Measurements from ENCODE around the gene PEMT.
"Not testable (repeated sequence)": the region's sequence is repeated elsewhere in the genome, so short reads cannot be mapped to it uniquely, and the experiment has no call there.

PEMT gene

GRCh38 chr17:17491031-17491471 lies 100.5 kb downstream of the PEMT start (continued):
- TF ChIP-seq PBX3 (CRISPR knock-in tag; IDR thresholded peaks at IDR 0.05) = no peak
- no peak for TF ChIP-seq ZNF280C (tag by site-specific recombination; IDR thresholded peaks at IDR 0.05)

GRCh38 chr17:17487998-17488397 lies 103.5 kb downstream of the PEMT start:
- CTCF ChIA-PET = interaction anchor here (0.8 kb wide), 1 partner anchor 9 kb away, joined by 5 read pairs; no protein-coding TSS in a partner anchor

GRCh38 chr17:17486416-17486815 lies 105.1 kb downstream of the PEMT start:
- H3K9me3 ChIP-seq (ENCODE audit: control insufficient read depth, insufficient read depth, low read depth, low read length); POLR2A ChIA-PET: not testable (repeated sequence)
- CTCF ChIA-PET = interaction anchor here (0.8 kb wide), 1 partner anchor 12 kb away, joined by 3 read pairs; no protein-coding TSS in a partner anchor

More at GRCh38 chr17:17487998-17488397, 103.5 kb downstream of the PEMT start:
- Histone ChIP-seq H3K4me3 (ENCODE audit: low read depth, low read length) (no peak overlapping the region), H3K4me1 (ENCODE audit: control insufficient read depth, insufficient read depth, low read length) (no peaks in the 10 kb centered on the region), H3K27ac (ENCODE audit: extremely low read depth, low read depth, low read length) (no peak overlapping the region), H3K9me3 (ENCODE audit: control insufficient read depth, insufficient read depth, low read depth, low read length) (no peaks in the 10 kb centered on the region), H3K36me3 (ENCODE audit: control insufficient read depth in 2 of 2, insufficient read depth in 1 of 2, low read length in 2 of 2) (peaks cover 21 to 77% of the 10 kb centered on the region in 2 experiments)
- POLR2A ChIA-PET = no interaction called here
- TF ChIP-seq ZNF433 (tag by site-specific recombination; IDR thresholded peaks at IDR 0.05; ENCODE audit: low read depth) (no peak), ZSCAN30 (tag by site-specific recombination; IDR thresholded peaks at IDR 0.05) (no peak), ZNF488 (tag by site-specific recombination; IDR thresholded peaks at IDR 0.05) (no peak), ZNF280D (tag by site-specific recombination; IDR thresholded peaks at IDR 0.05) (no peak), ZBTB44 (tag by site-specific recombination; IDR thresholded peaks at IDR 0.05) (no peak), WT1 (tag by site-specific recombination; IDR thresholded peaks at IDR 0.05) (no peak), GLI4 (tag by site-specific recombination; IDR thresholded peaks at IDR 0.05) (no peak), ZNF239 (tag by site-specific recombination; IDR thresholded peaks at IDR 0.05) (no peak), ZNF148 (tag by site-specific recombination; IDR thresholded peaks at IDR 0.05; ENCODE audit: borderline replicate concordance) (no peak), SCRT2 (tag by site-specific recombination; IDR thresholded peaks at IDR 0.05) (no peak), ZFP37 (tag by site-specific recombination; IDR thresholded peaks at IDR 0.05) (no peak), ZNF830 (tag by site-specific recombination; IDR thresholded peaks at IDR 0.05; ENCODE audit: low read depth) (no peak), ZNF37A (tag by site-specific recombination; IDR thresholded peaks at IDR 0.05) (no peak), ZNF76 (tag by site-specific recombination; IDR thresholded peaks at IDR 0.05; ENCODE audit: borderline replicate concordance, low read depth) (no peak)

More at GRCh38 chr17:17486416-17486815, 105.1 kb downstream of the PEMT start:
- peaks cover 26 to 70% of the 10 kb centered on the region in 2 experiments for H3K36me3 ChIP-seq (ENCODE audit: control insufficient read depth in 2 of 2, insufficient read depth in 1 of 2, low read length in 2 of 2)
- H3K4me1 ChIP-seq (ENCODE audit: control insufficient read depth, insufficient read depth, low read length); H3K4me3 ChIP-seq (ENCODE audit: low read depth, low read length); H3K27ac ChIP-seq (ENCODE audit: extremely low read depth, low read depth, low read length): not testable (repeated sequence)

Measured in HEK293 (cell line).